Measurements from ENCODE around the gene OR5AL1. TPM values are rescaled to one million over a fixed set of nuclear protein-coding genes. Genes with fewer than 3 reads are reported as not detected.
"Not testable (repeated sequence)": the region's sequence is repeated elsewhere in the genome, so short reads cannot be mapped to it uniquely, and the experiment has no call there.

OR5AL1 gene
- total RNA-seq, 1 experiment from 2014 or later: not detected

DNA sequence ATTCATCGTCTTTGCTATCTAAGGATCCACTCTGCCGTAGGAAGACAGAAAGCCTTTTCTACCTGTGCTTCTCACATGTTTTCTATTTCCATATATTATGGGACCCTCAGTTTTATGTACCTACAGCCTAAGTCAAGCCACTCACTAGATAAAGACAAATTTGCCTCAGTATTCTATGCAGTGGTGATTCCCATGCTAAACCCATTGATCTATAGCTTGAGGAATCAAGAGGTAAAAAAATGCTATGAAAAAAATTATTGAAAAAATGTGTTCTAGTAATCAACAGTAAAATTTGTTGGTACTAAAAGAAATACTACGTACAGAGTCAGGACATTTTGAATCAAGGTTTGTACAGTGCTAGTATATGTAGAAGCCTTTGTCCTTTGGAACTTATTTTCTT, 18.1 kb upstream of the OR5AL1 start:
- H3K79me2 ChIP-seq (ENCODE audit: low read length): no peaks in the 10 kb centered on the region
- no peaks in the 10 kb centered on the region for H3K36me3 ChIP-seq (ENCODE audit: low read depth, low read length)
- no peaks in the 10 kb centered on the region for H4K20me1 ChIP-seq (ENCODE audit: low read length)
- H3K4me1 ChIP-seq (ENCODE audit: insufficient read depth, low read length): no peaks in the 10 kb centered on the region
- intact Hi-C loops (cut with micrococcal nuclease): no loop called here
- DNase-seq (no peak), ATAC-seq (no peak)
- ChIA-PET POLR2A (ENCODE audit: unreplicated experiment) (no interaction called here), CTCF (no interaction called here)
- H3K9me3 ChIP-seq (ENCODE audit: low read length): 0 out of 2 replicates have a peak, but pooled peaks cover 5% of the 10 kb centered on the region
- TF ChIP-seq, protein P1, sequence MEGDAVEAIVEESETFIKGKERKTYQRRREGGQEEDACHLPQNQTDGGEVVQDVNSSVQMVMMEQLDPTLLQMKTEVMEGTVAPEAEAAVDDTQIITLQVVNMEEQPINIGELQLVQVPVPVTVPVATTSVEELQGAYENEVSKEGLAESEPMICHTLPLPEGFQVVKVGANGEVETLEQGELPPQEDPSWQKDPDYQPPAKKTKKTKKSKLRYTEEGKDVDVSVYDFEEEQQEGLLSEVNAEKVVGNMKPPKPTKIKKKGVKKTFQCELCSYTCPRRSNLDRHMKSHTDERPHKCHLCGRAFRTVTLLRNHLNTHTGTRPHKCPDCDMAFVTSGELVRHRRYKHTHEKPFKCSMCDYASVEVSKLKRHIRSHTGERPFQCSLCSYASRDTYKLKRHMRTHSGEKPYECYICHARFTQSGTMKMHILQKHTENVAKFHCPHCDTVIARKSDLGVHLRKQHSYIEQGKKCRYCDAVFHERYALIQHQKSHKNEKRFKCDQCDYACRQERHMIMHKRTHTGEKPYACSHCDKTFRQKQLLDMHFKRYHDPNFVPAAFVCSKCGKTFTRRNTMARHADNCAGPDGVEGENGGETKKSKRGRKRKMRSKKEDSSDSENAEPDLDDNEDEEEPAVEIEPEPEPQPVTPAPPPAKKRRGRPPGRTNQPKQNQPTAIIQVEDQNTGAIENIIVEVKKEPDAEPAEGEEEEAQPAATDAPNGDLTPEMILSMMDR (conservative IDR thresholded peaks at IDR 0.05; ENCODE audit: low read depth, low read length): no peak
- no peak for TF ChIP-seq EZH2phosphoT487 (IDR thresholded peaks at IDR 0.05; ENCODE audit: borderline replicate concordance, low read length)
- no peak for TF ChIP-seq EZH2 (IDR thresholded peaks at IDR 0.05; ENCODE audit: low read length, unreplicated experiment)
- H2AFZ ChIP-seq (ENCODE audit: low read length): no peak overlapping the region
- no peak overlapping the region for H3K9ac ChIP-seq (ENCODE audit: low read length)
- no TSS peak for BruUV-seq (replicated peaks)
- no peak overlapping the region for H3K27ac ChIP-seq (ENCODE audit: low read length)
- no peak overlapping the region for H3K4me2 ChIP-seq (ENCODE audit: low read length)
- no peaks in the 10 kb centered on the region for H3K9me2 ChIP-seq (replicated peaks; ENCODE audit: low read length)
- H3F3A ChIP-seq (ENCODE audit: low read length, unreplicated experiment): no peaks in the 10 kb centered on the region
- H3K27me3 ChIP-seq (ENCODE audit: low read length): no peaks in the 10 kb centered on the region
- H3K4me3 ChIP-seq (ENCODE audit: low read length): no peak overlapping the region

DNA sequence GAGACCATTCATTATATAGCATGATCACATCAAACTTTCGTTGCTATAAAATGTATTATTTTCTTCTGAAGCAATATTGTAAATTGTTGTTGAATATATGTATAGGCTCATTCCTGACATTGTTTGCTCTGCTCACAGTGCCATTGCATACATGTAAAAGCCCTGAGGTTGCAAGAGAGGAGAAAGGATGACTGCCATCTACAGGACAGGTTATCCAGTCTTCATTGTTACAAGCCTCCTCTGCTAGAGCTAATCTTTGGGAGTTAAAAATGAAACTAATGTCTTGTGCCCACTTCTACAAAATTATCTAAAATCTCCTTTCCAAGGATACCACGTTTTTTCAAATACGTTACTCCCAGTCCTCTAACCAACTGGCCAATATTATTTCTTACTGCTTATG, 16.4 kb upstream of the OR5AL1 start:
- DNase-seq (no peak), ATAC-seq (no peak)
- TF ChIP-seq EZH2phosphoT487 (IDR thresholded peaks at IDR 0.05; ENCODE audit: borderline replicate concordance, low read length) (no peak), EZH2 (IDR thresholded peaks at IDR 0.05; ENCODE audit: low read length, unreplicated experiment) (no peak)
- TF ChIP-seq, protein P1 (conservative IDR thresholded peaks at IDR 0.05; ENCODE audit: low read depth, low read length): peak; percentile 27
- no peak overlapping the region for H3K4me2 ChIP-seq (ENCODE audit: low read length)
- H3K27ac ChIP-seq (ENCODE audit: low read length): no peak overlapping the region
- H3K9me2 ChIP-seq (replicated peaks; ENCODE audit: low read length): no peaks in the 10 kb centered on the region
- no TSS peak for BruUV-seq (replicated peaks)
- no peaks in the 10 kb centered on the region for H3K79me2 ChIP-seq (ENCODE audit: low read length)
- H3K4me1 ChIP-seq (ENCODE audit: insufficient read depth, low read length): no peaks in the 10 kb centered on the region
- CTCF ChIA-PET: no interaction called here
- 0 out of 2 replicates have a peak, but pooled peaks cover 5% of the 10 kb centered on the region for H3K9me3 ChIP-seq (ENCODE audit: low read length)
- no peaks in the 10 kb centered on the region for H3K27me3 ChIP-seq (ENCODE audit: low read length)
- no peaks in the 10 kb centered on the region for H3K36me3 ChIP-seq (ENCODE audit: low read depth, low read length)
- intact Hi-C loops (cut with micrococcal nuclease): no loop called here
- no peak overlapping the region for H3K4me3 ChIP-seq (ENCODE audit: low read length)
- H2AFZ ChIP-seq (ENCODE audit: low read length): no peak overlapping the region
- no peak overlapping the region for H3K9ac ChIP-seq (ENCODE audit: low read length)
- H3F3A ChIP-seq (ENCODE audit: low read length, unreplicated experiment): no peaks in the 10 kb centered on the region
- POLR2A ChIA-PET (ENCODE audit: unreplicated experiment): no interaction called here
- no peaks in the 10 kb centered on the region for H4K20me1 ChIP-seq (ENCODE audit: low read length)

DNA sequence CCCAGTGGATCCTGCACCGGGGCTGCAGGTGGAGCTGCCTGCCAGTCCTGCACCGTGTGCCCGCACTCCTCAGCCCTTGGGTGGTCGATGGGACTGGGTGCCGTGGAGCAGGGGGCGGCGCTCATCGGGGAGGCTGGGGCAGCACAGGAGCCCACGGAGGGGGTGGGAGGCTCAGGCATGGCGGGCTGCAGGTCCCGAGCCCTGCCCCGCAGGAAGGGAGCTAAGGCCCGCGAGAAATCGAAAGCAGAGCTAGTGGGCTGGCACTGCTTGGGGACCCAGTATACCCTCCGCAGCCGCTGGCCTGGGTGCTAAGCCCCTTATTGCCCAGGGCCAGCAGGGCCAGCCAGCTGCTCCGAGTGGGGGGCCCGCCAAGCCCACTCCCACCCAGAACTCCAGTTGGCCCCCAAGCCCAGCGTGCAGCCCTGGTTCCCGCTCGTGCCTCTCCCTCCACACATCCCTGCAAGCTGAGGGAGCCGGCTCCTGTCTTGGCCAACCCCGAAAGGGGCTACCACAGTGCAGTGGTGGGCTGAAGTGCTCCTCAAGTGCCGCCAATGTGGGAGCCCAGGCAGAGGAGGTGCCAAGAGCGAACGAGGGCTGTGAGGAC, 10.5 kb upstream of the OR5AL1 start:
- ATAC-seq; H3K27me3 ChIP-seq (ENCODE audit: low read length); H3F3A ChIP-seq (ENCODE audit: low read length, unreplicated experiment); DNase-seq; H3K4me2 ChIP-seq (ENCODE audit: low read length); H3K9me3 ChIP-seq (ENCODE audit: low read length); H3K4me3 ChIP-seq (ENCODE audit: low read length); H3K27ac ChIP-seq (ENCODE audit: low read length); POLR2A ChIA-PET (ENCODE audit: unreplicated experiment); H3K9me2 ChIP-seq (replicated peaks; ENCODE audit: low read length); H3K9ac ChIP-seq (ENCODE audit: low read length); BruUV-seq (replicated peaks); H4K20me1 ChIP-seq (ENCODE audit: low read length); H3K36me3 ChIP-seq (ENCODE audit: low read depth, low read length); H2AFZ ChIP-seq (ENCODE audit: low read length); H3K4me1 ChIP-seq (ENCODE audit: insufficient read depth, low read length); CTCF ChIA-PET; intact Hi-C loops (cut with micrococcal nuclease); H3K79me2 ChIP-seq (ENCODE audit: low read length): not testable (repeated sequence)

Data from PC-3 (cell line).